PC-3 (cell line): Measurements from ENCODE around the gene USP34. TPM values are rescaled to one million over a fixed set of nuclear protein-coding genes. Genes with fewer than 3 reads are reported as not detected.

Experiments
- ATAC-seq: fragments of 200-7000 bp; cut with Tn5 transposase; 2 replicates; pipeline ENCODE4 v1.9.1; 2020; ENCODE audit warnings: mild to moderate bottlenecking, moderate library complexity
- Bru-seq: library from RNA; stranded (reverse); fragments of 400-500 nt; gene quantifications from one replicate; lab custom pipeline; 2021; lab: Mats Ljungman, UMichigan
- BruChase-seq, 2 experiments: library from RNA; stranded (reverse); fragments of 400-500 nt; gene quantifications; one replicate each; lab custom pipeline; 2021; lab: Mats Ljungman, UMichigan
- BruUV-seq: library from RNA; stranded (reverse); fragments of 400-500 nt; replicated peaks from 2 replicates; lab custom pipeline; 2021; lab: Mats Ljungman, UMichigan
- CTCF ChIA-PET: fragments of 300-600 bp; sonication (Branson Sonifier 250); formaldehyde crosslinking; loops from one replicate; lab custom pipeline; 2022; ENCODE audit warnings: antibody characterized with exemption; lab: Charles Lee
- POLR2A ChIA-PET: fragments of 300-600 bp; sonication (Branson Sonifier 250); formaldehyde crosslinking; loops from one replicate; lab custom pipeline; 2022; ENCODE audit warnings: antibody characterized with exemption; ENCODE audit not compliant: unreplicated experiment; lab: Charles Lee
- DNase-seq: peaks from one replicate; pipeline ENCODE4 v3.0.0-alpha.2; 2015
- H2AFZ ChIP-seq: fragments of 300-600 bp; sonication (generic); 2 replicates; pipeline ENCODE4 v1.6.0; 2016; ENCODE audit warnings: antibody characterized with exemption, low read length
- H3F3A ChIP-seq: fragments of 300-600 bp; sonication (generic); one replicate; pipeline ENCODE4 v1.6.0; 2017; ENCODE audit warnings: antibody characterized with exemption, low read length, control low read depth, mild to moderate bottlenecking; ENCODE audit not compliant: unreplicated experiment
- H3K27ac ChIP-seq: fragments of 300-600 bp; sonication (generic); 2 replicates; pipeline ENCODE4 v1.5.1; 2016; ENCODE audit warnings: mild to moderate bottlenecking, low read length
- H3K27me3 ChIP-seq: fragments of 300-600 bp; sonication (generic); 2 replicates; pipeline ENCODE4 v1.6.1; 2016; ENCODE audit warnings: low read length, mixed read lengths
- H3K36me3 ChIP-seq: fragments of 300-600 bp; sonication (generic); 2 replicates; pipeline ENCODE4 v1.6.1; 2016; ENCODE audit warnings: low read depth, mixed run types, low read length, mixed read lengths
- H3K4me1 ChIP-seq: fragments of 300-600 bp; sonication (generic); 2 replicates; pipeline ENCODE4 v1.5.1; 2016; ENCODE audit warnings: low read length; ENCODE audit not compliant: insufficient read depth
- H3K4me2 ChIP-seq: fragments of 300-600 bp; sonication (generic); 2 replicates; pipeline ENCODE4 v1.6.0; 2016; ENCODE audit warnings: low read length
- H3K4me3 ChIP-seq: fragments of 300-600 bp; sonication (generic); 2 replicates; pipeline ENCODE4 v1.5.1; 2016; ENCODE audit warnings: mild to moderate bottlenecking, low read length, mixed read lengths
- H3K79me2 ChIP-seq: fragments of 300-600 bp; sonication (generic); 2 replicates; pipeline ENCODE4 v1.6.1; 2017; ENCODE audit warnings: low read length, mixed read lengths
- H3K9ac ChIP-seq: fragments of 300-600 bp; sonication (generic); 2 replicates; pipeline ENCODE4 v1.6.0; 2016; ENCODE audit warnings: mild to moderate bottlenecking, low read length
- H3K9me2 ChIP-seq: fragments of 300-600 bp; sonication (generic); replicated peaks from 2 replicates; pipeline ENCODE4 v1.6.1; 2016; ENCODE audit warnings: mixed run types, low read length, mixed read lengths
- H3K9me3 ChIP-seq: fragments of 300-600 bp; sonication (generic); 2 replicates; pipeline ENCODE4 v1.6.1; 2016; ENCODE audit warnings: low read length, mixed read lengths
- H4K20me1 ChIP-seq: fragments of 300-600 bp; sonication (generic); 2 replicates; pipeline ENCODE4 v1.6.1; 2016; ENCODE audit warnings: low read length, mixed read lengths
- CTCF ChIP-seq: fragments of 300-600 bp; sonication (generic); conservative IDR thresholded peaks from 2 replicates; pipeline ENCODE4 v1.5.1; 2017; ENCODE audit warnings: antibody characterized with exemption, low read depth, mild to moderate bottlenecking, low read length
- EZH2 ChIP-seq: fragments of 300-600 bp; sonication (generic); IDR thresholded peaks from one replicate; pipeline ENCODE4 v1.6.1; 2017; ENCODE audit warnings: antibody characterized with exemption, mild to moderate bottlenecking, low read length; ENCODE audit not compliant: unreplicated experiment
- EZH2phosphoT487 ChIP-seq: fragments of 300-600 bp; sonication (generic); IDR thresholded peaks from 2 replicates; pipeline ENCODE4 v1.6.1; 2018; ENCODE audit warnings: mild to moderate bottlenecking, antibody characterized with exemption, low read length, borderline replicate concordance
- intact Hi-C: fragments of 100-400 bp; cut with micrococcal nuclease; formaldehyde crosslinking; loops from 2 replicates; pipeline ENCODE4 v1.9.0; 2023
- long read RNA-seq: library from polyadenylated mRNA; unstranded; transcript quantifications from one replicate; pipeline ENCODE4 v2.0.0, GENCODE V29; 2021; ENCODE audit not compliant: unreplicated experiment
- total RNA-seq: library from RNA; depleted of rRNA; stranded (reverse); fragments of >200 nt; gene quantifications from 2 replicates; pipeline ENCODE4 v1.2.3, GENCODE V29; 2014; rRNA removed

Gene USP34, protein sequence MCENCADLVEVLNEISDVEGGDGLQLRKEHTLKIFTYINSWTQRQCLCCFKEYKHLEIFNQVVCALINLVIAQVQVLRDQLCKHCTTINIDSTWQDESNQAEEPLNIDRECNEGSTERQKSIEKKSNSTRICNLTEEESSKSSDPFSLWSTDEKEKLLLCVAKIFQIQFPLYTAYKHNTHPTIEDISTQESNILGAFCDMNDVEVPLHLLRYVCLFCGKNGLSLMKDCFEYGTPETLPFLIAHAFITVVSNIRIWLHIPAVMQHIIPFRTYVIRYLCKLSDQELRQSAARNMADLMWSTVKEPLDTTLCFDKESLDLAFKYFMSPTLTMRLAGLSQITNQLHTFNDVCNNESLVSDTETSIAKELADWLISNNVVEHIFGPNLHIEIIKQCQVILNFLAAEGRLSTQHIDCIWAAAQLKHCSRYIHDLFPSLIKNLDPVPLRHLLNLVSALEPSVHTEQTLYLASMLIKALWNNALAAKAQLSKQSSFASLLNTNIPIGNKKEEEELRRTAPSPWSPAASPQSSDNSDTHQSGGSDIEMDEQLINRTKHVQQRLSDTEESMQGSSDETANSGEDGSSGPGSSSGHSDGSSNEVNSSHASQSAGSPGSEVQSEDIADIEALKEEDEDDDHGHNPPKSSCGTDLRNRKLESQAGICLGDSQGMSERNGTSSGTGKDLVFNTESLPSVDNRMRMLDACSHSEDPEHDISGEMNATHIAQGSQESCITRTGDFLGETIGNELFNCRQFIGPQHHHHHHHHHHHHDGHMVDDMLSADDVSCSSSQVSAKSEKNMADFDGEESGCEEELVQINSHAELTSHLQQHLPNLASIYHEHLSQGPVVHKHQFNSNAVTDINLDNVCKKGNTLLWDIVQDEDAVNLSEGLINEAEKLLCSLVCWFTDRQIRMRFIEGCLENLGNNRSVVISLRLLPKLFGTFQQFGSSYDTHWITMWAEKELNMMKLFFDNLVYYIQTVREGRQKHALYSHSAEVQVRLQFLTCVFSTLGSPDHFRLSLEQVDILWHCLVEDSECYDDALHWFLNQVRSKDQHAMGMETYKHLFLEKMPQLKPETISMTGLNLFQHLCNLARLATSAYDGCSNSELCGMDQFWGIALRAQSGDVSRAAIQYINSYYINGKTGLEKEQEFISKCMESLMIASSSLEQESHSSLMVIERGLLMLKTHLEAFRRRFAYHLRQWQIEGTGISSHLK (N-terminal part only)
- total RNA-seq, result 67.1 and 74.5 TPM in 2 replicates
- Bru-seq, nascent RNA, result percentile 91 among the genes with signal in this experiment
- percentile 89 among the genes with signal in this experiment for BruChase-seq, experiment 1, labeled RNA remaining after a 6-hour chase
- BruChase-seq, experiment 2, labeled RNA remaining after a 2-hour chase, result percentile 93 among the genes with signal in this experiment
- long read RNA-seq, partial matches to known transcripts, result 33 of 63 reads
- long read RNA-seq, other reads (novel, unspliced or antisense), result 29 of 63 reads

DNA sequence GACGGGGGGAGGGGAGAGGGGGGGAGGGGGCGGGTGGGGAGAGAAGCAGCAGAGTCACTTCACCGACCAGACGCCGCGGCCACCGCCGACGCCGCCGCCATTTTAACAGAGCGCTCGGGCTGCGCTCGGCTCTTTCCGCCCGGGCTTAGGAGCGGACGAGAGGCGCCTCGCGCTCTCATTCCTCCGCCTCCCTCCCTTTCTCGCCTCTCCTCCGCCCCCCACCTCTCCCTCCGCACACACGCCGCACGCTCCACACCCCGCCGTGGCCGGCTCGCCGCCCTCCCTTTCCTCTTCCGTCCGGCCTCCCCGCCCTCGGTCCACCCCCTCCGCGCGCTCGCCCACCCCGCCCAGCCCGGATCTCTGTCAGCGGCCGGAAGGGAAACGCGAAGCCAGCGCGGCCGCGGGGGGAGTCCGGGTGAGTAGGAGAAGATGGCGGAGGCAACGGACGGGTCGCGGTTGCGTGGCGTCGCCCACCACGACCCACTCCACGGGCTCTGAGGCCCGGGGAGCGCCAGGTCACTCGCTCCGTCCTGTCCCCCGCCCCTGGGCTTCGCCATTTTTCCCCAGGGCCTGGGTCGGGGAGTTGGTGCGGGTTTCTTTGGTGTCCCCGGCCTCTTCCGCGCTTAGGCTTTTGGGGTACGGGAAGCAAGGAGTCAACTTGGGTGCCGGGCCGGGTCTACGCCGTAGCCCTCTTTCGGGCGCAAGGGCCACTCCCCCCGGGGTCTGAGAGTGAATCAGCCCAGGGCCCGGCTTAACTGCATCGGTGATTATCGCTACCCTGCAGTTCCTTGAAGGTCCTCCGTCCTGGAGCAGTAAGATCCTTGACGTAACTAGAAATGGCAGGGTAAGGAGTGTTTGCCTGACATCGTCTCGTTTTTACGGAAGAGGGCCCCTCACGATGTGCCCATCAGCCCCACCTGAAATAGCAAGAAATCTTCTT, at the start of gene USP34:
Gene USP34 (minus strand): TSS at position 123 of the 940 bp plus-strand sequence. CDS start 395 bp downstream, outside the sequence.
- H3K9me3 ChIP-seq, result no peaks in the 10 kb centered on the region
- peak within 1 kb of the TSS; percentile 76 for H2AFZ ChIP-seq
- H3K9me2 ChIP-seq, result no peaks in the 10 kb centered on the region
- H3K9ac ChIP-seq, result peak within 1 kb of the TSS; percentile 98
- no peaks in the 10 kb centered on the region for H3K27me3 ChIP-seq
- peaks cover 10% of the 10 kb centered on the region; the same call in 1 of the 2 replicates for H3K36me3 ChIP-seq
- ChIA-PET POLR2A (no interaction called here), CTCF (no interaction called here)
- peak; percentile 90 for DNase-seq
- H4K20me1 ChIP-seq, result peaks cover 15% of the 10 kb centered on the region
- H3K4me2 ChIP-seq, result peak within 1 kb of the TSS; percentile 88
- BruUV-seq, result TSS peak; percentile 84
- peaks cover 12% of the 10 kb centered on the region for H3K4me1 ChIP-seq
- H3K79me2 ChIP-seq, result peaks cover 57% of the 10 kb centered on the region
- H3F3A ChIP-seq, result peaks cover 4% of the 10 kb centered on the region
- peak; percentile 81 for ATAC-seq
- peak within 1 kb of the TSS; percentile 82 for H3K4me3 ChIP-seq
- H3K27ac ChIP-seq, result peak within 1 kb of the TSS; percentile 87
- no peak for TF ChIP-seq EZH2phosphoT487
- no peak for TF ChIP-seq EZH2
- no peak for TF ChIP-seq CTCF
- intact Hi-C loops, result loop anchor here (1.0 kb wide), 1 partner anchor 67 kb away; the partner anchor contains the start of gene XPO1

- no peaks in the 10 kb centered on the region for H3K9me3 ChIP-seq
- intact Hi-C loops, result no loop called here
- peaks cover 68% of the 10 kb centered on the region for H3K36me3 ChIP-seq
- BruUV-seq, result no TSS peak
- DNase-seq (no peak), ATAC-seq (no peak)
- peaks cover 95% of the 10 kb centered on the region for H3K79me2 ChIP-seq
- H3K27me3 ChIP-seq, result no peaks in the 10 kb centered on the region
- no peak overlapping the region for H2AFZ ChIP-seq
- H3K4me3 ChIP-seq, result no peak overlapping the region
- no peaks in the 10 kb centered on the region for H3K9me2 ChIP-seq
- peaks cover 36% of the 10 kb centered on the region for H4K20me1 ChIP-seq
- no peaks in the 10 kb centered on the region for H3K4me1 ChIP-seq
- ChIA-PET CTCF (no interaction called here), POLR2A (no interaction called here)
- TF ChIP-seq EZH2, result no peak
- no peak for TF ChIP-seq EZH2phosphoT487
- no peak for TF ChIP-seq CTCF
- no peak overlapping the region for H3K9ac ChIP-seq
- no peak overlapping the region for H3K27ac ChIP-seq
- H3K4me2 ChIP-seq, result no peak overlapping the region
- H3F3A ChIP-seq, result no peaks in the 10 kb centered on the region
Measured at GRCh38 chr2:61520261-61520660, 49.4 kb upstream of the USP34 start.
